H1 (cell line): ENCODE data around the gene ST6GALNAC5.

Experiments
- CTCF ChIP-seq, 3 experiments: IDR thresholded peaks; 1 replicate in 2 of 3; 2 replicates in 1 of 3; pipeline versions ENCODE4 v1.5.1 to v1.6.1; 2011; ENCODE audit warnings: low read length in 3 of 3, mild to moderate bottlenecking in 3 of 3, inconsistent platforms in 2 of 3, low read depth in 1 of 3, moderate library complexity in 1 of 3; ENCODE audit not compliant: insufficient read depth in 1 of 3; ENCODE audit errors: control extremely low read depth in 1 of 3
- POLR2AphosphoS5 ChIP-seq: IDR thresholded peaks from 2 replicates; pipeline ENCODE4 v1.6.1; 2011; ENCODE audit warnings: low read depth, low read length
- SP1 ChIP-seq: IDR thresholded peaks from 2 replicates; pipeline ENCODE4 v1.6.1; 2011; ENCODE audit warnings: low read depth, low read length

DNA sequence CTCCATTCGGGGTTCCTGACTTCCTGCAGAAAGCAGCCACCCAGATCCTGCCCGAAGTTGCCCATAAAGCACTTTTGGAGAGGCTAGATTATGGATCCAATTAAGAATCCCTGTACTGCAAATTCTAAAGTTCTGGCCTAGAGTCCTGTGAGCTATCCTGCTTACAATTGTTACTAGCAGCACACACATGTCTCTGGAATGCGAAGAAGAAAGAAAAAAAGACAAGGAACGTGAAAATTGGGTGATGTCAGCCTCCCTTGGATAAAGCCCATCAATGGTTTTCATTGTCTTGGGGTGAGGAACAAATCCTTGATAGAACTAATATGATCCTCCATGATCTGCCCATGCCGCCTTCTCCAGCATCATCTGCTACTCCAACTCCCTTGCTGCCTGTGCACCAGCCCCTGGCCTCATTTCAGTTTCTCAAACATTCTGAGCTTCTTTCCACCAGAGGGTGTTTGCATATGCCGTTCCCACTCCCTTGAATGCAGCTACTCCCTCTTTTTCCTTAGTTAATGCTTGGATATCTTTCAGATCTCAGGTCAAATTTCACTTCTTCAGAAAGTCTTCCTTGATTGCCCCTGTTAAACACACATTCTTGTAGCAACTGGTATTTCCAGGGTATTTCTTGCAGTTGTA lies 94.0 kb downstream of the ST6GALNAC5 start:
- TF ChIP-seq POLR2AphosphoS5 (no peak), SP1 (no peak), CTCF (IDR thresholded peaks at IDR 0.05; ENCODE audit: control extremely low read depth in 1 of 3, insufficient read depth in 1 of 3, low read depth in 1 of 3, low read length in 3 of 3) (peak in 1 of 3 experiments; percentile 3; a peak in 1 of 4 replicates)
